Omental fat pad (tissue), 4 donors: ENCODE measurements around the gene DLG2. TPM values are rescaled to one million over a fixed set of nuclear protein-coding genes. Genes with fewer than 3 reads are reported as not detected.
"Not testable (repeated sequence)": the region's sequence is repeated elsewhere in the genome, so short reads cannot be mapped to it uniquely, and the experiment has no call there.

ENCODE experiments used
- ATAC-seq: fragments of 150-250 bp; one replicate; pipeline ENCODE4 v1.9.1; 2016; ENCODE audit warnings: mild to moderate bottlenecking, moderate library complexity; ENCODE audit not compliant: low FRiP score
- DNase-seq: peaks from one replicate; pipeline ENCODE4 v3.0.0-alpha.2; 2019; ENCODE audit warnings: low spot score
- total RNA-seq, 4 donors: library from RNA; depleted of rRNA; stranded (reverse); fragments of >200 nt; gene quantifications; one replicate each; pipeline ENCODE4 v1.1.0, GENCODE V29; 2016
- TF ChIP-seq, protein P1 (sequence below), 3 donors: fragments of 450-650 bp; IDR thresholded peaks; one replicate each; pipeline ENCODE4 v1.5.1; 2016 to 2017; ENCODE audit warnings: antibody characterized with exemption in 3 of 3, mild to moderate bottlenecking in 3 of 3, moderate library complexity in 2 of 3

The DLG2 gene
- total RNA-seq, 4 donors from 2014 or later: 4.8 to 13.2 (median 8.1) TPM

DNA sequence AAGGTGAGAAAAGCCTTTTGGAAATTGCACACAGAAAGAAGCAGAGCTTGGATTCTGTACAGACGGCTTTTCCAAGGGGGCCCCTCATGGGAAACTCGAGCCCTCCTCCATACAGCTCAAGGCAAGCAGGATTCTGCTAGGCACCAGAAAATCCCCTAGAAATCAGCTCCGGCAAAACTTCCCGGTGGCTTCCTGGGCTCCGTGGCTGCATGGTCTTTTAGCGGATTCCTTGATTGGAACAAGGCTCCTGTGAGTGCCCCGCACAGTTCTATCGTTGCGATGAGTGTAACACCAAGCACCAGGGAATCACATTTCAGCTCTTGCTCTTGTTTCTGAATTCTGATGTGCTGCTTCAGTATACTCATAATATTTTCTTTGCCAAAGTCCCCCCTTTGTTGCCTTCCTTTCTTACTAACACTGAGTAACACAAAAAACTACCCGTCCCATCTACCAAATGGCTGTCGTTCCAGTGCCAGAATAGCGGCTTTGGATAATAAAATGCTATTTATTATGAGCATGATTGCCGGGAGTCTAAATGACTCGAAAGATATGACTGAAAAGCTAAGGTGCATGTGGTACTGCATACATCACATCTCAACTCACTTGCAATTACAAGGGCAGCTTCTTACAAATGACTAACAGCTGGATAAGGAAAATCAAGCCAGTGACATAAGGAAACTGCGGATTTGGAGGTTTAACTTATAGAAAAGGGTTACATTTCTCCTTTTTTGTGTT is 494.1 kb downstream of the DLG2 start:
- no peak for ATAC-seq
- TF ChIP-seq, protein P1, sequence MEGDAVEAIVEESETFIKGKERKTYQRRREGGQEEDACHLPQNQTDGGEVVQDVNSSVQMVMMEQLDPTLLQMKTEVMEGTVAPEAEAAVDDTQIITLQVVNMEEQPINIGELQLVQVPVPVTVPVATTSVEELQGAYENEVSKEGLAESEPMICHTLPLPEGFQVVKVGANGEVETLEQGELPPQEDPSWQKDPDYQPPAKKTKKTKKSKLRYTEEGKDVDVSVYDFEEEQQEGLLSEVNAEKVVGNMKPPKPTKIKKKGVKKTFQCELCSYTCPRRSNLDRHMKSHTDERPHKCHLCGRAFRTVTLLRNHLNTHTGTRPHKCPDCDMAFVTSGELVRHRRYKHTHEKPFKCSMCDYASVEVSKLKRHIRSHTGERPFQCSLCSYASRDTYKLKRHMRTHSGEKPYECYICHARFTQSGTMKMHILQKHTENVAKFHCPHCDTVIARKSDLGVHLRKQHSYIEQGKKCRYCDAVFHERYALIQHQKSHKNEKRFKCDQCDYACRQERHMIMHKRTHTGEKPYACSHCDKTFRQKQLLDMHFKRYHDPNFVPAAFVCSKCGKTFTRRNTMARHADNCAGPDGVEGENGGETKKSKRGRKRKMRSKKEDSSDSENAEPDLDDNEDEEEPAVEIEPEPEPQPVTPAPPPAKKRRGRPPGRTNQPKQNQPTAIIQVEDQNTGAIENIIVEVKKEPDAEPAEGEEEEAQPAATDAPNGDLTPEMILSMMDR (IDR thresholded peaks at IDR 0.05): no peak

DNA sequence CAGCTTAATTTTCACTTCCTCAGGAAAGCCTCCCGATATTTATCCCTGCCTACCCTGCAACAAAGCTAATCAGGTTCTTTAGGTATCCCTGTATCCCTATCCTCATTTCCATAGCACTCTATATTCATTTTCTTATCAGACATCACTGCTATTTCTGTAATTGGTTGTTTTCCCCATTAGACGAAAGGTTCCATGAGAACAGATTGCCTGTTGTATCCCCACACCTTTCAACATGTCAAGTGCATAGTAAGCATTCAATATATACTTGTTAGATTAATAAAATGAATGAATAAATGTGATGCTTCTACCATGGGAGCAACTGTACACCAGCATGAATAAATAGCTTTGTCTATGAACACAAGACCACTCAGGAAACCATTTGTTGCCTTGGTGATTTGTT is 499.8 kb downstream of the DLG2 start:
- TF ChIP-seq, protein P1 (IDR thresholded peaks at IDR 0.05): no peak
- DNase-seq (no peak), ATAC-seq (no peak)

More for the DNA sequence above, 494.1 kb downstream of the DLG2 start:
- DNase-seq: no peak

DNA sequence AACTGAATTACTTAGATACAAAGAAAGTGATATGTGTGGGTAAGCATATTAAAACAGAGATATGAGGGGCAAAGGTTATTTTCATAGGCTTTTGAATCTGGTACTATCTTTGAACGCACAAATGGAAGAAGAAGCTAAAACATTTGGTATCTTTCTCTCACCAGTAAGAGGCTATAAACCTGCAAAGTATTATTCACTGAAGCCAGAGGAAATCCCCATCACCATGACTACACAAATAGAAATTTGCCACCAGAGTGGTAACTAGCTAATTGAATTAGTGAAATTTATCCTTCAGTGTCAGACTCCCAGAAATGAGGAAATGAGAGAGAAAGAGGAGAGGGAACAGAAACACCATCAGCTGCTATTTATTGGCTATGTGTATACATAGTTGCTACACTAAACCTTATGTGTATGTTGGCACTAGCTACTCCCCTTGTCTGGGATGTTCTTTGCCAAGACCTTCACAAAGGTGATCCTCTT is 503.4 kb downstream of the DLG2 start:
- DNase-seq (no peak), ATAC-seq (no peak)
- TF ChIP-seq, protein P1 (IDR thresholded peaks at IDR 0.05): no peak

DNA sequence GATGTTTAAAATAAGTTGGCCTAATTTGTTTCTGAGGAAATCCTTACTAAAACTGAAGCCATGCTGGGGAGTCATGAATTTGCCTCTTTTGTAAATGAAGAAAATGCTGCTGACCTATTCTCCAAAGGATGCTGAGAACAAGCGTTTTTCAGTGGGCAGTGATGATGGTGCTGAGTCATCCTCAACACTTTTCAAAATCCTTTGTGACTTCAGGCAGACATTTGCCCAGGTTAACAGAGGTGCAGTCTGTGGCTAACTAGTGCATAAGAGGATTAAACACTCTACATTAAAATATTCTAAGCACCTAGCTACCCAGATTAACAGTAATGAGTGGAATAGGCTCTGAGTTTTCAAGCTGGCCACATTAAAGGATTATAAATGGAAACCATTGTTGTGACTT is 509.0 kb downstream of the DLG2 start:
- TF ChIP-seq, protein P1 (IDR thresholded peaks at IDR 0.05): no peak
- ATAC-seq (no peak), DNase-seq (no peak)

DNA sequence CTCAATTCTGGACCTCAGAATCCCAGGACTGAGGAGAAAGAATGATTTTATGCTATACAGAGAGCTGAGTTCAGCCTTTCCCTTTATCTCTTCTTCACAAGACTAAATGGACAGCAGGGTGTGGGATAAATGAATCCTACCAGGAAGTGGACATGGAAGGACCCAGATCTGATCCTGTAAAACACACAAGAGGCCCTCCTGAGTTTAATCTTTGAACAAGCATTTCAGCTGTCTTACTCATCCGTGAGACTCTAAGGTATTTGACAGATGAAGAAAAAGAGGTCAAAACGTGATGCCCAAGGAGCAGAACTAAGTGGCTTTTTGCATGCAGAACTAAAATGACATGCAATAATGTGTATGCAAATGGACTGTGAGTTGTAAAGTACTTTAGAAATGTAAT is 511.3 kb downstream of the DLG2 start:
- DNase-seq: no peak
- ATAC-seq: no peak
- TF ChIP-seq, protein P1 (IDR thresholded peaks at IDR 0.05): no peak

DNA sequence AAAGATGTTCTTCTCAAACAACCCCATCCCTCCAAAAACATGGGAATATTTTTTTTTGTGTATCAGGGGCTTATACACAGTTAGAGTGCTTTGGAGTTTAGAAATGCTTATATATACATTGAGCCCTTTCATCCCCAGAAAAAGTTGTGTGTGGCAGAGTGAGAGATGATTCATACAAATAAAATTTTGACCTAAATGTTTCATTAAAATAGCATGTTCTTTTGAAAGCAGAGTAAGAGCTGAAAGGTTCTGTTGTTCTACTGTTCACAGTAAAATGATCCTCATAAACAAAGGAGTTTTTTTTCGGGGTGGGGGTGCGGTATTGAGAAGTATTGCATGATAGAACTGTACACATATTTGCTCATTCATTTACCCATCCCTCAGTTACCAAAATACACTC is 512.4 kb downstream of the DLG2 start:
- no peak for ATAC-seq
- TF ChIP-seq, protein P1 (IDR thresholded peaks at IDR 0.05): no peak

DNA sequence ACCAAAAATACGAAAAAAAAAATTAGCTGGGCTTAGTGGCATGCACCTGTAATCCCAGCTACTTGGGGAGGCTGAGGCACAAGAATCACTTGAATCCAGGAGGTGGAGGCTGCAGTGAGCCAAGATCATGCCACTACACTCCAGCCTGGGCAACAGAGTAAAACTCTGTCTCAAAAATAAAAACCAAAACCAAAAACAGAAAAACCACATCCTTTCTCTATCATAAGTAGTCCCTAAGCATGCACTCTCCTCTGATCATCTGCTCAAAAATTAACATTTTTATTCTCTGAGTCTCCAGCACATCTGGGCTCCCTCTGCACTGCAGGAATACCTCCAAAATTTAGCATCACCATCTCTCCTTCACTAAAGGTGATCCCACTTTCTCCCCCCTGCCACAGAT is 516.9 kb downstream of the DLG2 start:
- DNase-seq, ATAC-seq: not testable (repeated sequence)

More for the DNA sequence above, 512.4 kb downstream of the DLG2 start:
- no peak for DNase-seq
